Measurements from ENCODE around the gene ANXA11.
"Not testable (repeated sequence)": the region's sequence is repeated elsewhere in the genome, so short reads cannot be mapped to it uniquely, and the experiment has no call there.

Gene ANXA11

DNA sequence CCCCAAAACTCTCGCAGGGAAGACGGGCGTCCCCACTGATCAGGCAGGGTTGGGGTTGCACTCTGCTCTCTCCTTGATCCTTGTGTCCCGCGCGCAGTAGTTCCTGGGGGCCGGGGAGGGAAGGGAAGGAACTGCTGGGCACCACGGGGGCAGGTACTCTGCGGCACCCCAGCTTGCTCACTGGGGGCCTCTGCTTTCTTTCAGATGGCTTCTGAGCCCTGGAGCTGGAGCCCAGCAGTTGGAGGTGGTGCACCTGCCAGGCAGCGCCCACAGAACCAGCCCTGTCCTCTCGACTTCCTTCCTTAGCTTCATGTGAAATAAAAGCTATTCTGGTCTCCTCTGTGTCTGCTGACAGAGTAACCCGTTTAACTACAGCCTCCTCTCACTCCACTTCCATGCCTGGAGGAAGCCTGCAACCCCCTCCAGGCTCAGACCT is 60.6 kb downstream of the ANXA11 start:
- DNase-seq (ENCODE audit: low spot score) = peak; percentile 19

DNA sequence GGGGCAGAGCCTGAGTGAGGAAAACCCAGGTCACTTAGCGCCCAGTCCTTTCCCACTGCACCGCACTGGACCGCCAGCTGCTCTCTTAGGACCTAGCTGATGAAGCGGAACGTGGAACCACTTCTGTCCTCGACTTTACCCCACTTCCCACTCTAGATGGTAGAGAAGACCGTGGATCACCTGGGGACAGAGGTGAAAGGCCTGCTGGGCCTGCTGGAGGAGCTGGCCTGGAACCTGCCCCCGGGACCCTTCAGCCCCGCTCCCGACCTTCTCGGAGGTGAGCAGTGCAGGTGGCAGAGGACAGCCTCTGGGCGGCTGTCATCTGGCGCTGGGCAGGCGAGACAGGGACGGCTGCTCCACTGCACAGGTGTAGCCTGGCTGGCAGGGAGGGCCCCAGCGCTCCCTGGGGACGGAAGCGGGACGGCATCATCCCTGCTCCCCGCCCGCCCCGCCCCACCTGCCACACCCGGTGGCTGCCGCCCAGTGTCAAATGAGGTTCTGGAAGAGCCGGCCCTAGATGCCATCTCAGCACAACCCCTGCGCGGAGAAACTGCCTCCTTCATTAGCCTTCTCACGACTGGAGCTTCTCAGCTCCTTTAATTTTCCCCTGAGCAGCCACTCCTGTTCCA is 61.2 kb downstream of the ANXA11 start:
- peak; percentile 15 for DNase-seq (ENCODE audit: low spot score)

DNA sequence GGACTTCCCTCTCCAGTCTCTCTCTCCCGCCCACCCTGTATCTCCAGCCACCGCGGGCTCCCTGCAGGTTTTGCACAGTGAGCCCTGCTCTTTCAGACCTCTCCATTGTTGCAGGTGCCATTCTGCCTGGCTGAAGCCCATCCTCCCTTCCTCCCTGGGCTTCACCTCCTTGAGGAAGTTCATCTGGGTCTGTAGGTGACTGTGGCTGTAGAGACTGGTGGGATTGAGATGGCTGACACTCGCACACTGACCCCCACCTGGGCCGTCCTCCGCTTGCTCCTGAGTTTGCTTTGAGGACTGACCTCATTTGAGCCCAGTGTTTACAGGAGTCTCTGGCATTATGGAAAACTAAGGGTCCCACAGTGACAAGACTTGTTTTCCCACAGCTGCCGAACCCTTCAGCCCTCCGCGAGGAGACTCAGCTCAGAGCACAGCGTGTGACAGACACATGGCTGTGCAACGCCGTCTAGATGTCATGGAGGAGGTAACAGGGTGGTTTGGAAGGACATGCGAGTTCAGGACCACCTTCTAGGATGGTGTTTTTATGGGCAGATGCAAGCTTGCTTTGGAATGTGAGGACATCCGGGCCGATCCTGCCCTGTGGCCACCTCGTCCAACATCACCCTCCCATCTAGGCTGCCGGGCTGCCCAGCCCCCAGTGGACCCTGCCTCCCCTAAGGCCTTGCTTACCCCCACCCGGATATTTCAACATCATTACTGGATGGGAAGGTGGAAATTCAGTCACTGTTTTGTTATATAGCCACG is 63.5 kb downstream of the ANXA11 start:
- DNase-seq (ENCODE audit: low spot score) = no peak

DNA sequence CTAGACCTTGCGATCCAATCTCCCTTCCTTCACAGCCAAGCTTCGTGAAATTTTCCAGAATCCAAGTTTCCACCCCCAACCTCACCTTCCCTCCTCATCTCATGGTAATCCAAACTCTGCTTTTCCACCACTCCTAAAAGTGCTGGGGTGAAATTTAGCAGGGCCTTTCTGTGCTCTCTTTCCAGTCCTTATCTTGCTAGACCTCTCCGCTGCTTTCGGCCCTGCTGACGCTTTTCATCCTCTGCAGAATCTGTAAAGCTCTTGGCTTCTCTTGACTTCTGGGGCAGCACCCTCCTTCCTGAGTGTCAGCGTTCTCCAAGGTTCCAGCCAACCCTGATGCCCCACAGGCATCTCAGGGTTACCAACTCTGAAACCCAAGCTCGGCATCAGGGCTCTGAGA is 65.1 kb downstream of the ANXA11 start:
- DNase-seq (ENCODE audit: low spot score) = no peak

DNA sequence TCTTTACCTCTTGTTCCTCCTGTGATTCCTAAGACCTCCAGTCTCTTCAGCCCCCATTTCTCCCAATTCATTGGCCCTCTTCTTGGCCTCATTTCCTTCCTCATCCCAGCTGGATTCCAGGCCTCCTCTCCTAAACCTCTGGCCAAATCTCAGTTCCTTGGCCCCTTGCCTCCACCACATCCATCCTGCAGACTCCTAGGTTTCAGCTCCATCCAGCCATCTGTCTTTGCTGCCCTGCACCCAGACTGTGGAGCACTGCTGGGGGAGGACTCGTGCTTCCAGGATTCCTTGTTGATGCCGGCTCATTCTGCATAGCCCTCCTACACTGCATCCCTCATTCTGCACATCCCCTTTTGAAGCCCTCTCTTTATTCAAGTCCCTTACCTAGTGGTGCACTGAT is 66.1 kb downstream of the ANXA11 start:
- no peak for DNase-seq (ENCODE audit: low spot score)

DNA sequence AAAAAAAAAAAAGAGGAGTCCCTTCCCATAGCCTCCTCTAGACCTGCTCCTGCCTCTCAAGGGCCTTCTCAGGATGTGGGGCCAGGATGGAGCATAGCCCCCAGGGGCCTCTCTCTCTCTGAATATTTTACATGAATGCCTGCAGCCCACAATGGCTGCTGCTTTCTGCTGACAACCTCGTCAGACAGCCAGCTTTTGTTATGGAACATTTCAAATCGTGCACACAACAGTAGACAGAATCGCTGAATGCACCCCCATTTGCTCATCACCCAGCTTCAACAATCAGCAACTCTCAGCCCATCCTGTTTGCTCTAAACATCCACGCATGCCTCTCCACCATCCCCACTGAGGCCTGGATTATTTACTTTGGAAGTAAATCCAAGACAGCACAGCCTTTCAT is 67.4 kb downstream of the ANXA11 start:
- DNase-seq (ENCODE audit: low spot score) = no peak

DNA sequence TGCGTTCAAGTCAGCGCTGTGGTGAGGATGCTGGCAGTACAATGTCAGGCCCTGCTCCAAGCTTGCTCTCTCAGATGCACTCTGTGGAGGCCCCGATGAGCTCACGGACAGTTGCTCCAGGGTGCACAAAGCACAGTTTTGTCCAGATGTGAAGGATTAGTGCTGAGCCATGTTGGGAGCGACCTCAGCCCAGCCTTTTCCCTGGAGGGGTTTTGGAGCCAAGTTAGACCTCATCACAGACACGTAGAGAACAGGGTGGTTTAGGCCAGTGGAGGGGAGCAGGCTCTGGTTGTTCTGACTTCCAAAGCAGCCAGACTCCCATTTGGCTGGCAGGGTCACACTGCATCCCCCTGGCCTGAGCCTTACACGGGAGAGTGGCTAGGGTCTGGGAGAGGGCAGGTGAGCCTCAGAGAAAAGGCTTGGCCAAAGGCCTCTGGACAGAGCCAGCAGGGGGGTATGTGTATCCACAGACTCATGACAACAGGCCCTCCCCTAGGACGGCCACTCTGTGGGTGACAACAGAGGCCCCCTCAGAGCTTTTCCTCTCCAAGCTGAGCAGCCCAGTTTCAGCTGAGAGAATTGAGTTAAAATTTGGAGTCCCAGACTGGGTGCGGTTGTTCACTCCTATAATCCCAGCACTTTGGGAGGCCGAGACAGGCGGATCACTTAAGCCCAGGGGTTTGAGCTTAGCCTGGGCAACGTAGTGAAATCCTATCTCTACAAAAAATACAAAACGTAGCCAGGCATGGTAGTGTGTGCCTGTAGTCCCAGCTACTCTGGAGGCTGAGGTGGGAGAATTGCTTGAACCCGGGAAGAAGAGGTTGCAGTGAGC is 68.1 kb downstream of the ANXA11 start:
- no peak for DNase-seq (ENCODE audit: low spot score)

DNA sequence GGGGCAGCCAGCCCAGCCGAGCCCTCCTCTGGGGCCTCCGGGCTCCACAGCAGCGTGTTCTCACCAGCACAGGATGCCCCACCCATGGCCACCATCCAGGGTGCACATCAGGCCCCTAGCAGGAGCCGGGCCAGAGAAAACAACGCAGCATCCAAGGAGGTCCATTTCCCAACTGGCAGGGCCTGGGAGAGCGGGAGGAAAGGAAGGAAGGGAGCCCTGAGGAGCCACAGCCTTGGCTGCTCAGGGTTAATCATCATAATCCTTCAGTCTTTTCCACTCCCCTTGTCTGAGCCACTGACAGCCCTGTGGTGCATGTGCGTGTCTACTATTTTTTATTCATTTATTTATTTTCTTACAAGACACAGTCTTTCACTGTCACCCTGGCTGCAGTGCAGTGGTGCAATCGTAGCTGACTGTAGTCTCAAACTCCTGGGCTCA is 69.2 kb downstream of the ANXA11 start:
- no peak for DNase-seq (ENCODE audit: low spot score)

DNA sequence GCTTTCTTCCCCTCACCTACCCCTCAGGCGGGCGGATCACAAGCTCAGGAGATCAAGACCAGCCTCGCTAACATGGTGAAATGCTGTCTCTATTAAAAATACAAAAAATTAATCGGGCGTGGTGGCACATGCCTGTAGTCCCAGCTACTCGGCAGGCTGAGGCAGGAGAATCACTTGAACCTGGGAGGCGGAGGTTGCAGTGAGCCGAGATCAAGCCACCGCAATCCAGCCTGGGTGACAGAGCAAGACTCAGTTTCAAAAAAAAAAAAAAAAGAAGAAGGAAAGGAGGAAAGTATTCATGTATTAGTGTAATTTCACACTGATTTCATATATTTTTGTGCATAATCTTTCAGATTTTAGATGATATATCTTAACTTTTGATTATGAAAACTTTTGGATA is 71.7 kb downstream of the ANXA11 start:
- not testable (repeated sequence) for DNase-seq (ENCODE audit: low spot score)

DNA sequence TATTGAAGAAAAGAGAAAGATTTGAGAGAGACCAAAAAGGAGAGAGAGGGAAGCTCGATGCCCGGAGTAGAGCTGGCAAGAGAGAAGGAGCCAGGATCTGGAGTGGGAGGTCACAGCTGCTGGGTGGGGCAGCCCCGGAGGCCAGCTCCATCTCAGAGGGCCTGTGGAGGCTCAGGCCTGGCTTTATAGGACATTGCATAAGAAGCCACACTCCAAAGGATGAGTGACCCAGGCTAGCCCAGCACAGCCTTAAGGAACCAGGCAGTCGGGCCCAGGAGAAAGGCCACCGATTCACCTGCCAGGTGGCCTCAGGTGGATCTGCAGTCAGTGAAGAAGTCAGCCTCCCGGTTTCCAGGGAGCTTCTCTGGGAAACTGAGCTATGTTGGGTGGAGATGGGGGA is 72.1 kb downstream of the ANXA11 start:
- no peak for DNase-seq (ENCODE audit: low spot score)

DNA sequence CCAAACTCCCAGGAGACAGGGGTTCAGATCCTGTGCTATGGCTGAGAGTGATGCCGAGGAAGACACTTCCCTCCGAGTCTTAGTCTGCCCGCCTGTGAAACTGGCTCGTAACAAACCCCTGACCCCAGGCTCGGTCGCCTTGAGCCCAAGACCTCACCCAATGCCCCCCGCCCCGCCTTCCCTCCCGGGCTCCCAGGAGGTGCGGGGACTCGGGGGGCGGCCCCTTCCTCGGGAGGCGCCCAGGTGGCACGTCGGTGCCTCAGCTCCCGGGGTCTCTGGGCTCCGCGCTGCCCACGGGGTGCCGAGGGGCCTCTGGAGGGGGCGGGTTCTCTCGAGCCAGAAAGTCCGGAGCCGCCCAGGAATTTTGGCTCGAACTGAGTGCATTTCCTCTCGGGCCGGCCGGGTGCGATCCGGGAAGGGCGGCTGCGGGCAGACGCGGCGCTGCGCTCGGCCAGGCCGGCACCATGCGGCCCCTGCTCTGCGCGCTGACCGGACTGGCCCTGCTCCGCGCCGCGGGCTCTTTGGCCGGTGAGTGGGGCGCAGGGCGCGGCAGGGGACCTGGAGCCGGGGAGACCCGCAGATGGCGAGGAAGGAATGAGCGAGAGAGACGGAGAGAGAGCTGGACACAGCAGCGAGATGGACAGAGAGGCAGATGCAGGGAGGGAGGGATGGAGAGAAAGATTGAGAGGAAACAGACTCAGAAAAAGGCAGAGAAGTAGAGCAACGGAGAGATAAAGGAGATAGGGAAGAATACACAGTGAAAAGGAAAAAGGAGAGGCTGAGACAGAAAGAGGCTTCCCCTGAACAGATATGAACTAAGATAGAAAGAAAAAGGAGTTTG is 72.8 kb downstream of the ANXA11 start, which contains the start of gene PLAC9:
TSS of gene PLAC9 (plus strand) at position 432 of the 841 bp plus-strand sequence. CDS start at position 465, 33 bp downstream.
- DNase-seq (ENCODE audit: low spot score) = no peak

DNA sequence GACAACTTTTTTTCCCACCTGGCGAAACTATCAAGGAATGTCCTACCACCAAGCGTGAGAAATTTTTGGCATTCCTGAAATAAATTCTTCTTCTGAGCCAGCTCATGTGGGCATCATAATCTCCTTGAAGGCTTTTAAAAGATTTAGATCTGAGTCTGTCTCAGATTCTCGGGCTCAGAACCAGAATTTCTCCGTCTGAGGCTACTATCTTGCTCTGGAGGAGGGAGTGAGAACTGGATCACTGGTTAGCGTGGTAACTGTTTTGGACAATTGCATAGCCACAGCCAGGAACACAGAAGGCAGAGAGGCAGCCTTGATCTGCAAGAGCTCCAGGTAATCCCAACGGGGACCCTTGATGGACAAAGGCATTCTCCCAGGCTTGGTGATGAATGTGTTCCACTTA is 73.8 kb downstream of the ANXA11 start:
- DNase-seq (ENCODE audit: low spot score) = no peak

DNA sequence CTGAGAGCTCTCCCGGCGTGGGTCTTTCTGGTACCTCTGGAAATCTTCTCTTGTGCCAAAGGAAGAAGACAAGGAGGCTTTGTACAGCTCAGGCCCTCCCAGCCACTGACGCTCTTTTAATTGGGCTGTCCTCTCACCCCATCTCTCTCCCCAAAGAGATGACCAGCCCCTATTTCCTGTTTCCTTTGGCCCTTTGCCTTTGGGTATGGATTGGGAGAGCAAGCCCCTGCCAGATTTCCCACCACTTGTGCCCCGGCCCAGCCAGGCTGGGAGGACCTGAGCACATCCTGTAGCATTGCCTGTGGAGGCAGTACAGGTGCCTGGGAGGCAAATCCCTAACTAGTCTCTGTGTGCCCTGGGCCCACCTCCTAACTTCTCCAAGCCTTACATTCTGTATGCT is 78.5 kb downstream of the ANXA11 start:
- DNase-seq (ENCODE audit: low spot score) = no peak

DNA sequence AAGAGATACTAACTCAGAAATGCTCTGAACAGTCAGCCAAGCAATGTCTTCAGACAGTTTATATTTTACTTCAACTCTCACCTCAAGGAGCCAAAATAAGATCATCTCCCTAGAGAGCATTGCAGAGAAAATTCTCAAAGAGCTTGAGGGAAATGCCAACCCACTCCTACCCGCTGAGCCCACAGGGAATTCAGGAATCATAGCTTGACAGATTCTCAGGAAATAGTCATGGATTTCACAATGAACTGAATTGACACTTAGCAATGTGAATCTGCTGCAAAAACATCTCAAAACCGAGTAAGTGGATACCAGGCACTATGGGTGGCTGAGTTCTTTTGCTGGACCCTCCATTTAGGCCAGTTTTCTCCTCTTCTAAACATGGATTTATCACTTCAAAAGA is 82.6 kb downstream of the ANXA11 start:
- no peak for DNase-seq (ENCODE audit: low spot score)

DNA sequence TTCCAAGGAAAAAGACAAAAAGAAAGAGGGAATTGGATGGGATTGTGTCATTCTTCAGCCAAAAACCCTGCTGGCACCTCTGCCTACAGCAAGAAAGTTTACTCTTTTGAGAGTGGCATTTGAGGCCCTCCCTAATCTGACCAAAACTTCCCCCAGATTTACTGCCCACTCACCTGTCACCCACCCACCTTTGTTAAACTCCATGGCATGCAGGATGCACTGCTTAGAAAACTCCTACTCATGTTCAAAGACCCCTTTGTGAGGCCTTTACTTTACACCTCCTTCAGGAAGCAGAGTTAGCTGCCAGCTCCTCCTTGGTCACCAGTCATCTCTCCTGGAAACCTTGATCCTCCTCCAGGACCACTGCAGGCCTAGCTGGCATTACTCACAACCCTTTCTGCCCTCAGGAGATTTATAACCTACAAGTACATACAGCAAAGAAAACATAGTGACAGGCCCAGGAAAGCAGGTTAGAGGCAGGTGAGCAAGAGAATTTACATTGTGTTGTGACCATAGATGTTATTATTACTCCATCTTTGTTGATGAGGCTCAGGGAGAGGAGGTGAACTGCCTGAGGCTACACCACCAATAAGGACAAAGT is 83.1 kb downstream of the ANXA11 start:
- DNase-seq (ENCODE audit: low spot score) = no peak

DNA sequence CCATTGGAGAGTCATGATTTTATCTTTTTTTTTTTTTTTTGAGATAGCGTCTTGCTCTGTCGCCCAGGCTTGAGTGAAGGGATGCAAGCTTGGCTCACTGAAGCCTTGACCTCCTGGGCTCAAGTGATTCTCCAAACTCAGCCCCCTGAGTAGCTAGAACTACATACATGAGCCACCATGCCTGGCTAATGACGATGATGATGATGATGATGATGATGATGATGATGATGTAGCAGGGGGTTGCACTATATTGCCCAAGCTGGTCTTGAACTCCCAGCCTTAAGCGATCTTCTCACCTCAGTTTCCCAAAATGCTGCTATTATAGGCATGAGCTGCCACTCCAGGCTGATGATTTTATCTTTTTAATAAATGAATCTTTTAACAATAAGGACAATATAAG is 86.7 kb downstream of the ANXA11 start:
- no peak for DNase-seq (ENCODE audit: low spot score)

DNA sequence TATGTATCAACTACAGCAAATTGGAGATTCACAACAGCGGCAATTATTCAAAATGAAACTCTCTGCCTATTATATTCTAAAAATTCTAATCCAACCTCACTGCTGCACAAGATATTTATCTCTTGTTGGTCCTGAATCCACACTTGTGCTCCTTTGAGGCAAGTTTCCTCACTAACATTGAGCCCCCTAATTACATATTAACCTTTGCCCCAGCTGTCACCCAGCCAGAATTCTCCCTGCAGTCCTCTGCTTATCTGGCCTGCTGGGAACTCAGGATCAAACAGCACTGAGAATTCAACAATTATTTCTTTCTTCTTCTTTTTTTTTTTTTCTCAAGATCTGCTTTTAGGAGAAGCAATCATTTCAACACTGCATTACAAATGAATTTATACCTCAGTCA is 94.4 kb downstream of the ANXA11 start:
- DNase-seq (ENCODE audit: low spot score) = no peak

DNA sequence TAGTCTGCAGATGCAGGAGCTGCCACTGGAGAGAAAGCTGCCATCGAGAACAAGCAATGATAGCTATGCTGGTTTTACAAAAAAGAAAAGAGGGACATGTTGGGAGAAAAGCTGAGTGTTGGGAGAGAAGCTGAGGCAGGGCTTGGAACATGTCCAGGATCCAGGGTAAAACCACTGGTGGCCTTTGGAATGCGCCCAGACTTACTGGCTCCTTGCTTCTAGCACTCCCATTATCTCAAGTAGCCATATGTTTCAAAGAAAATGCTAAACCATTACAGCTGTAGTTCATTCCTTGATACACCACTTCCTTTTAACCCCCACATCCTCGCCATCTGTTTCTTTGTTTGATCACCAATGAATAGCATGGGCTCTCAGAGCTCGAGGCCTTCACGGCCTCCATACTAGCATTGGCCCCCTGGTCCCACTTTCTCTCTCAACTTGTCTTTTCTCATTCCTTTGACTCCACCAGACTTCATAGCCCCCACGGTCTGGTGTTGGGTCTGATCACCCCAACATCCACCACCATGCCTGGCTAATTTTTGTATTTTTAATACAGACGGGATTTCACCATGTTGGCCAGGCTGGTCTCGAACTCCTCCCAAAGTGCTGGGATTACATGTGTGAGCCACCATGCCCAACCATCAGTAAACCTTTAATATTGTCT is 96.6 kb downstream of the ANXA11 start:
- DNase-seq (ENCODE audit: low spot score) = no peak

DNA sequence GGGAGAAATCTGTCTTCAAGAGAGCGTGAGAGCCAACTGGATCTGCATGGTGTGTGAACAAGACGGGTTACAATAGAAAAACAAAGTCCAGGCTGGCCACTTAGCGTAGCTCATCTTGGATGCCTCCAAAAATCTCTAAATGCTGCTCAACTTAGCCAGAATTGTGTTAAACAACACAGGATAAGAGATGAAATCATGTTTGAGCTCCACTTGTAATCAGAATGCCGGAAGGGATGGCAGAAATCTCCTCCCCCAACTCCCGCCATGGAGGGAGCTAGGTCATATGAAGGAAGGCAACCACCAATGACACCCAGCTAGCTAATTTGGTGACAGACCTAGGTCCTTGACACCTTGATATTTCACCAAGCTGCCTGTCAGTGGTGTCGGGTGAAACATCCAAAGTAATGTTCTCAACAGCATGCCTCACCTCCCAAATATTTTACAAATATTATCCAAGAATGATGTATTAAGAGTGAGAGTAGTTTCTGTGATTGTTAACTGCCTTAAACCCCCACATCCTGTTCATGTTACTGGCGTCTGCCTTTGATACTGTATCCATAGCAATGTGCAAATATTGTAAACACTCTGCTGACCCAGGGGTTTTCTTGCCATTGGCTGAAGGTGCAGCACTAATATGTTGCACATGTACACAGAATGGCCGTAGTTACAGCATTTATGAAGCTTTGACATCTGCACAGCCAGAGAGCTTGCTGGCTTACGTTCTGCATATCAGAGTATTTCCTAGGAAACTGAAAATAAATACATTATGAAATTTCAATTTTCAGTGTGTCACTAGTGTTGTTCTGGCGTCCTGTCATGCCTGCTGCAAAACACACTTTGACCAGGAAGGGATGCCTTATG is 101.0 kb downstream of the ANXA11 start:
- peak; percentile 37 for DNase-seq (ENCODE audit: low spot score)

Data from NAMALWA (cell line).